ENCODE data around the gene DBP. TPM values are rescaled to one million over a fixed set of nuclear protein-coding genes. Genes with fewer than 3 reads are reported as not detected.

Gene DBP
- total and polyA plus RNA-seq, 9 donors, result 19.7 to 69.8 (median 29.0) TPM

GRCh38 chr19:48668761-48669160 is 31.6 kb upstream of the DBP start:
- H3K27ac ChIP-seq, result no peak overlapping the region
- DNase-seq, result no peak
- no peaks in the 10 kb centered on the region for H3K36me3 ChIP-seq
- intact Hi-C loops (cut with DNase I), result no loop called here
- no peaks in the 10 kb centered on the region for H3K27me3 ChIP-seq
- no peaks in the 10 kb centered on the region for H3K4me1 ChIP-seq (ENCODE audit: insufficient read depth)
- H3K4me3 ChIP-seq, result no peak overlapping the region
- WGBS, 3 donors, result 90 to 96% (median 94%) methylated on average over 2 of the region's 2 CpGs
- TF ChIP-seq POLR2A (IDR thresholded peaks at IDR 0.05) (no peak), EP300 (IDR thresholded peaks at IDR 0.05) (no peak), CTCF (IDR thresholded peaks at IDR 0.05) (no peak)
- no peaks in the 10 kb centered on the region for H3K9me3 ChIP-seq

- H3K27ac ChIP-seq, result no peak overlapping the region
- no peak overlapping the region for H3K4me3 ChIP-seq
- 68 to 81% (median 68%) methylated on average over 3 of the region's 3 CpGs for WGBS, 3 donors
- intact Hi-C loops (cut with DNase I), result no loop called here
- no peaks in the 10 kb centered on the region for H3K27me3 ChIP-seq
- no peaks in the 10 kb centered on the region for H3K36me3 ChIP-seq
- no peaks in the 10 kb centered on the region for H3K4me1 ChIP-seq (ENCODE audit: insufficient read depth)
- no peak for DNase-seq
- TF ChIP-seq CTCF (IDR thresholded peaks at IDR 0.05) (no peak), EP300 (IDR thresholded peaks at IDR 0.05) (no peak), POLR2A (IDR thresholded peaks at IDR 0.05) (no peak)
- no peaks in the 10 kb centered on the region for H3K9me3 ChIP-seq
Observed at GRCh38 chr19:48668332-48668731, 31.2 kb upstream of the DBP start.

GRCh38 chr19:48665786-48666185 is 28.6 kb upstream of the DBP start:
- H3K9me3 ChIP-seq, result no peaks in the 10 kb centered on the region
- intact Hi-C loops (cut with DNase I), result no loop called here
- H3K27ac ChIP-seq, result no peak overlapping the region
- no peak for DNase-seq
- 86 to 95% (median 91%) methylated on average over 6 of the region's 6 CpGs for WGBS, 3 donors
- H3K27me3 ChIP-seq, result no peaks in the 10 kb centered on the region
- H3K4me3 ChIP-seq, result no peak overlapping the region
- no peaks in the 10 kb centered on the region for H3K4me1 ChIP-seq (ENCODE audit: insufficient read depth)
- TF ChIP-seq CTCF (IDR thresholded peaks at IDR 0.05), result no peak
- no peak for TF ChIP-seq POLR2A (IDR thresholded peaks at IDR 0.05)
- no peak for TF ChIP-seq EP300 (IDR thresholded peaks at IDR 0.05)
- no peaks in the 10 kb centered on the region for H3K36me3 ChIP-seq

- H3K27me3 ChIP-seq, result no peaks in the 10 kb centered on the region
- H3K4me1 ChIP-seq (ENCODE audit: insufficient read depth), result no peaks in the 10 kb centered on the region
- H3K27ac ChIP-seq, result no peak overlapping the region
- H3K36me3 ChIP-seq, result no peaks in the 10 kb centered on the region
- TF ChIP-seq EP300 (IDR thresholded peaks at IDR 0.05) (no peak), POLR2A (IDR thresholded peaks at IDR 0.05) (no peak), CTCF (IDR thresholded peaks at IDR 0.05) (no peak)
- no peak overlapping the region for H3K4me3 ChIP-seq
- 79 to 93% (median 88%) methylated on average over 13 to 14 of the region's 14 CpGs for WGBS, 3 donors
- intact Hi-C loops (cut with DNase I), result no loop called here
- no peak for DNase-seq
- H3K9me3 ChIP-seq, result no peaks in the 10 kb centered on the region
Observed at GRCh38 chr19:48664476-48664875, 27.3 kb upstream of the DBP start.

GRCh38 chr19:48663667-48664066 is 26.5 kb upstream of the DBP start:
- TF ChIP-seq EP300 (IDR thresholded peaks at IDR 0.05), result no peak
- TF ChIP-seq CTCF (IDR thresholded peaks at IDR 0.05), result no peak
- no peak for TF ChIP-seq POLR2A (IDR thresholded peaks at IDR 0.05)
- WGBS, 3 donors, result 89 to 93% (median 93%) methylated on average over 4 of the region's 4 CpGs
- intact Hi-C loops (cut with DNase I), result no loop called here
- no peaks in the 10 kb centered on the region for H3K9me3 ChIP-seq
- no peaks in the 10 kb centered on the region for H3K36me3 ChIP-seq
- no peaks in the 10 kb centered on the region for H3K4me1 ChIP-seq (ENCODE audit: insufficient read depth)
- H3K27ac ChIP-seq, result no peak overlapping the region
- no peak for DNase-seq
- no peaks in the 10 kb centered on the region for H3K27me3 ChIP-seq
- no peak overlapping the region for H3K4me3 ChIP-seq

Data from ovary (tissue), 9 donors.